ENCODE measurements around the gene SGSM1. TPM values are rescaled to one million over a fixed set of nuclear protein-coding genes. Genes with fewer than 3 reads are reported as not detected.

The SGSM1 gene
- total RNA-seq, 1 experiment from 2014 or later = 4.3 TPM

- Histone ChIP-seq H3K4ac (ENCODE audit: low read depth, low read length) (no peak overlapping the region), H2BK12ac (ENCODE audit: insufficient read length, low read depth, low read length) (no peak overlapping the region), H2AK5ac (ENCODE audit: insufficient read length, low read length) (no peak overlapping the region), H2BK120ac (ENCODE audit: low read depth, low read length, poor library complexity, severe bottlenecking) (no peak overlapping the region), H3K56ac (ENCODE audit: insufficient read length, low read depth, low read length) (no peak overlapping the region), H4K5ac (ENCODE audit: insufficient read length, low read depth, low read length) (no peak overlapping the region), H4K20me1 (ENCODE audit: control insufficient read depth, insufficient read depth, insufficient read length) (no peaks in the 10 kb centered on the region), H2BK15ac (ENCODE audit: low read depth, low read length) (no peak overlapping the region), H2AFZ (ENCODE audit: low read length) (no peak overlapping the region), H3K23me2 (ENCODE audit: insufficient read length, low read depth, low read length, poor library complexity, severe bottlenecking) (no peaks in the 10 kb centered on the region), H3K79me2 (ENCODE audit: insufficient read depth, low read length) (no peaks in the 10 kb centered on the region), H4K8ac (replicated peaks; ENCODE audit: insufficient read length, low read depth, low read length) (no peak overlapping the region), H2BK5ac (ENCODE audit: insufficient read length, low read length) (no peak overlapping the region), H3K79me1 (ENCODE audit: insufficient read depth, low read depth, low read length, poor library complexity, severe bottlenecking) (no peaks in the 10 kb centered on the region), H3K4me1 (ENCODE audit: insufficient read depth, low read length) (no peaks in the 10 kb centered on the region), H3K14ac (ENCODE audit: insufficient read depth, low read length) (no peak overlapping the region), H4K91ac (ENCODE audit: insufficient read length, low read depth, low read length) (no peak overlapping the region), H3K23ac (ENCODE audit: insufficient read length, low read depth, low read length) (no peak overlapping the region), H2BK20ac (ENCODE audit: low read depth, low read length, poor library complexity, severe bottlenecking) (no peak overlapping the region), H3K27ac (ENCODE audit: insufficient read length, low read depth, low read length) (no peak overlapping the region), H3T11ph (ENCODE audit: low read length) (no peak overlapping the region), H3K9ac (ENCODE audit: extremely low read depth, insufficient read length, low read length) (no peak overlapping the region), H3K9me3 (ENCODE audit: control insufficient read depth, low read depth, low read length) (no peaks in the 10 kb centered on the region), H3K4me2 (ENCODE audit: insufficient read depth, insufficient read length, low read length) (no peak overlapping the region), H3K18ac (ENCODE audit: insufficient read length, low read depth, low read length) (no peak overlapping the region), H3K27me3 (ENCODE audit: insufficient read depth, low read length) (no peaks in the 10 kb centered on the region)
- Mint-ChIP-seq H3K27ac (no peak overlapping the region; a peak in 1 of 7 replicates), H3K36me3 (ENCODE audit: insufficient read depth in 1 of 3, low read depth in 3 of 3) (peaks cover 0 to 3% (median 2%) of the 10 kb centered on the region in 3 experiments; a peak in 3 of 7 replicates), H3K9me3 (no peaks in the 10 kb centered on the region; a peak in 1 of 5 replicates), H3K4me1 (no peaks in the 10 kb centered on the region), H3K4me3 (no peak overlapping the region), H3K27me3 (ENCODE audit: low read depth) (no peaks in the 10 kb centered on the region)
- no CpG with 5 or more reads among the region's 3 CpGs for WGBS (ENCODE audit: extremely low coverage, insufficient read length, low lambda C conversion rate)
- no peak for DNase-seq
- TF ChIP-seq, protein P1, sequence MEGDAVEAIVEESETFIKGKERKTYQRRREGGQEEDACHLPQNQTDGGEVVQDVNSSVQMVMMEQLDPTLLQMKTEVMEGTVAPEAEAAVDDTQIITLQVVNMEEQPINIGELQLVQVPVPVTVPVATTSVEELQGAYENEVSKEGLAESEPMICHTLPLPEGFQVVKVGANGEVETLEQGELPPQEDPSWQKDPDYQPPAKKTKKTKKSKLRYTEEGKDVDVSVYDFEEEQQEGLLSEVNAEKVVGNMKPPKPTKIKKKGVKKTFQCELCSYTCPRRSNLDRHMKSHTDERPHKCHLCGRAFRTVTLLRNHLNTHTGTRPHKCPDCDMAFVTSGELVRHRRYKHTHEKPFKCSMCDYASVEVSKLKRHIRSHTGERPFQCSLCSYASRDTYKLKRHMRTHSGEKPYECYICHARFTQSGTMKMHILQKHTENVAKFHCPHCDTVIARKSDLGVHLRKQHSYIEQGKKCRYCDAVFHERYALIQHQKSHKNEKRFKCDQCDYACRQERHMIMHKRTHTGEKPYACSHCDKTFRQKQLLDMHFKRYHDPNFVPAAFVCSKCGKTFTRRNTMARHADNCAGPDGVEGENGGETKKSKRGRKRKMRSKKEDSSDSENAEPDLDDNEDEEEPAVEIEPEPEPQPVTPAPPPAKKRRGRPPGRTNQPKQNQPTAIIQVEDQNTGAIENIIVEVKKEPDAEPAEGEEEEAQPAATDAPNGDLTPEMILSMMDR (conservative IDR thresholded peaks at IDR 0.05) = no peak
These were observed 37.0 kb downstream of the SGSM1 start for GRCh38 chr22:24843048-24843447.
